HG03432 (cell line): ENCODE data around the gene CLEC1A.

ENCODE experiments used
- ATAC-seq: cut with Tn5 transposase; IDR thresholded peaks from one replicate; pipeline ENCODE4 v1.9.1; 2021; ENCODE audit warnings: mild to moderate bottlenecking, moderate library complexity; ENCODE audit not compliant: unreplicated experiment

CLEC1A gene

GRCh38 chr12:10098791-10099190, at the start of gene CLEC1A:
Gene CLEC1A (minus strand): TSS chr12:10098985. CDS start chr12:10098922, 63 bp downstream.
- no peak for ATAC-seq

GRCh38 chr12:10147714-10148403, 49.1 kb upstream of the CLEC1A start:
- peak; percentile 88 for ATAC-seq

GRCh38 chr12:10142976-10143589, 44.3 kb upstream of the CLEC1A start:
- ATAC-seq, result no peak

- ATAC-seq, result no peak
These were observed 41.2 kb upstream of the CLEC1A start for GRCh38 chr12:10140001-10140400.

- ATAC-seq, result no peak
These were observed 37.9 kb upstream of the CLEC1A start for GRCh38 chr12:10136637-10137205.

- no peak for ATAC-seq
These were observed 36.3 kb upstream of the CLEC1A start for GRCh38 chr12:10135126-10135525.

- ATAC-seq, result no peak
These were observed 34.1 kb upstream of the CLEC1A start for GRCh38 chr12:10132850-10133370.

GRCh38 chr12:10131111-10131690, 32.4 kb upstream of the CLEC1A start:
- ATAC-seq, result no peak

GRCh38 chr12:10130042-10130441, 31.3 kb upstream of the CLEC1A start, which contains the start of gene CLEC7A:
Gene CLEC7A (minus strand): TSS chr12:10130199. CDS start chr12:10130082, 117 bp downstream.
- peak; percentile 89 for ATAC-seq

- no peak for ATAC-seq
These were observed 29.9 kb upstream of the CLEC1A start for GRCh38 chr12:10128687-10129086.

GRCh38 chr12:10126413-10126812, 27.6 kb upstream of the CLEC1A start:
- no peak for ATAC-seq

- no peak for ATAC-seq
These were observed 23.9 kb upstream of the CLEC1A start for GRCh38 chr12:10122689-10123088.

- ATAC-seq, result no peak
These were observed 22.5 kb upstream of the CLEC1A start for GRCh38 chr12:10121278-10121677.

- ATAC-seq, result no peak
These were observed 20.3 kb upstream of the CLEC1A start for GRCh38 chr12:10119066-10119465.

GRCh38 chr12:10115890-10116289, 17.1 kb upstream of the CLEC1A start:
- no peak for ATAC-seq

GRCh38 chr12:10115311-10115710, 16.5 kb upstream of the CLEC1A start:
- ATAC-seq, result no peak

- no peak for ATAC-seq
These were observed 15.1 kb upstream of the CLEC1A start for GRCh38 chr12:10113920-10114319.

- no peak for ATAC-seq
These were observed 14.3 kb upstream of the CLEC1A start for GRCh38 chr12:10113075-10113474.

GRCh38 chr12:10111451-10111850, 12.7 kb upstream of the CLEC1A start:
- no peak for ATAC-seq

GRCh38 chr12:10110256-10110844, 11.6 kb upstream of the CLEC1A start:
- ATAC-seq, result no peak

GRCh38 chr12:10102322-10102721, 3.5 kb upstream of the CLEC1A start:
- ATAC-seq, result no peak
